ENCODE measurements around the gene NEAT1.

The NEAT1 gene

DNA sequence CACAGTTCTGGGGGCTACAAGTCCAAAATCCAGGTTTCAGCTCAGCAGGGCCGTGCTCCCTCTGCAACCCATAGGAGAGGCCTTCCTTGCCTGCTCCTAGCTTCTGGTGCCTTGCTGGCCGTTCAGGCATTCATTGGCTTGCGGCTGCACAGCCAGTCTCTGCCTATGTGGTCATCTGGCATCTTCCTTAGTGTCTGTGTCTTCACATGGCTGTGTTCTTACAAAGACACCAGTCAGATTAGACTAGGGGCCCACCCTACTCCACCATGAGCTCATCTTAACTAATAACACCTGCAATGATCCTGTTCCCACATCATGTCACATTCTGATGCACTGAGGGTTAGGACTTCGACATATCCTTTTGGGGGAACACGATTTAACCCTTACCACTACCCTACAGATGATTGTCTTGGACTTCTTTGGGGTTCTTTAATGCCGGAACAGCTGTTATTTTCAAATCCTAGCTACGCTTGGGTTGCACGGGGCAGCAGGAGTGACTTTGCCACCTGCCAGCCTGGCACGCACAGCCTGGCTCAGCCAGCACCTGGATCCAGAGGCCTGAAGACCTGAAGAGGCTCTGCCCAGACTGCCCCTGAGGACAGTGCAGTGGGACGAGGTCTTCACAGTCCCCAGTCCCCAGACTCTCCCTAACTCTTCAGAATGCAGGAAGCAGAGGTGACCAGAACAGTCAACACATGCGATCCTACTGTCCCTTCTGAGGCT lies 7.7 kb upstream of the NEAT1 start:
- Histone ChIP-seq H3K4me2 (no peak overlapping the region), H3K4me1 (ENCODE audit: low read depth, poor library complexity, severe bottlenecking) (peaks cover 31% of the 10 kb centered on the region), H3K79me2 (ENCODE audit: insufficient read depth, low read depth) (peaks cover 29% of the 10 kb centered on the region), H3K4me3 (IDR thresholded peaks at IDR 0.05; ENCODE audit: insufficient read depth, low read depth, low read length) (no peak overlapping the region), H2AFZ (ENCODE audit: low read depth) (no peak overlapping the region), H4K20me1 (ENCODE audit: insufficient read depth) (no peaks in the 10 kb centered on the region), H3K27me3 (ENCODE audit: insufficient read depth, low read depth) (no peaks in the 10 kb centered on the region), H3K36me3 (ENCODE audit: insufficient read depth) (no peaks in the 10 kb centered on the region), H3K27ac (no peak overlapping the region), H3K9ac (no peak overlapping the region; the same call in 1 of the 2 replicates)
- TF ChIP-seq CTCF (conservative IDR thresholded peaks at IDR 0.05; ENCODE audit: low read depth, low read length) = no peak

DNA sequence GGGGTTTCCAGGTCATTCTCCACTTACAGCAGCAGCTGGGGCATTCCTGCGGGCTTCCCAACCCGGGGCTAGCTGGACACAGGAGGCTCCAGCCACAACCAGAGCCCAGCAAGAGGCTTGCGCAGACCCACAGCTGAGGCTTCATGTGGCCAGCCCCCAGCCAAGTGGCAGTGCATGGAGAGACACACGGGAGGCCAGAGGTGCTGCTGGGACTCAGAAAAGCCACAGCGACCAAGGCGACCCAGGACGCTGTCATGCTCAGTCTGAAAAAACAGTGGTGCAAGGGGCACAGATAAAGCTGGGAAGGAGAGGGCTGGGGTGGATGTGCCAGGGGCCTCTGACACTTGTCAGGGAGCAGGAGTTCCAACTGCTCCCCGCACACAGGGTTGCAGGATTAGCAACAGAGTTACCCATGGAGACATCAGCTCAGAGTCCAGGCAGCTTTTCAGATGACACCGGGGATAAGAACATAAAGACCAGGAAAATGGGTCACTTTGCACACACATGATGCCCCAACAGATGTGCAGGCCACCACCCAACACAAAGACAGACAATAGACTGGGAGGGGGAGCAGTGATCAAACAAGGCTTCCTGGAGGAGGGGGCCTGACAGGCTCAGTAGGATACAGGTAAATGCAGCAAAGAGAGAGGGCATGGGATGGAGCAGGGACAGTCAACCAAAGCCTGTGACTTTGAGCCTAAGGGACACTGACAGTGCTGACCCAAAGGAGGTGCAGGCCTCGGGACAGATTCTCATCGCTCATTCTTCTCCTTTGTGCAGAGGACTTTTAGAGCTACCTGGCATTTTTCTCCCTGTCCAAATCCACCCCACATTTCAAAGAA lies 6.9 kb upstream of the NEAT1 start:
- H3K4me1 ChIP-seq (ENCODE audit: low read depth, poor library complexity, severe bottlenecking) = peaks cover 38% of the 10 kb centered on the region
- H3K79me2 ChIP-seq (ENCODE audit: insufficient read depth, low read depth) = peaks cover 36% of the 10 kb centered on the region
- no peaks in the 10 kb centered on the region for H3K36me3 ChIP-seq (ENCODE audit: insufficient read depth)
- no peak overlapping the region for H3K4me3 ChIP-seq (IDR thresholded peaks at IDR 0.05; ENCODE audit: insufficient read depth, low read depth, low read length)
- H3K9ac ChIP-seq = peak overlapping the region; percentile 99; the same call in 1 of the 2 replicates
- peak overlapping the region; percentile 100; the same call in 1 of the 2 replicates for H3K27ac ChIP-seq
- no peaks in the 10 kb centered on the region for H3K27me3 ChIP-seq (ENCODE audit: insufficient read depth, low read depth)
- 0 out of 2 replicates have a peak overlapping the region, but pooled peaks have one; percentile 32 for H2AFZ ChIP-seq (ENCODE audit: low read depth)
- no peak for TF ChIP-seq CTCF (conservative IDR thresholded peaks at IDR 0.05; ENCODE audit: low read depth, low read length)
- H4K20me1 ChIP-seq (ENCODE audit: insufficient read depth) = no peaks in the 10 kb centered on the region
- peak overlapping the region; percentile 99 for H3K4me2 ChIP-seq

GRCh38 chr11:65416341-65416824 lies 6.2 kb upstream of the NEAT1 start:
- H3K27me3 ChIP-seq (ENCODE audit: insufficient read depth, low read depth) = no peaks in the 10 kb centered on the region
- no peaks in the 10 kb centered on the region for H3K36me3 ChIP-seq (ENCODE audit: insufficient read depth)
- no peaks in the 10 kb centered on the region for H4K20me1 ChIP-seq (ENCODE audit: insufficient read depth)
- peak overlapping the region; percentile 100 for H3K27ac ChIP-seq
- peak overlapping the region; percentile 99 for H3K4me2 ChIP-seq
- H3K4me3 ChIP-seq (IDR thresholded peaks at IDR 0.05; ENCODE audit: insufficient read depth, low read depth, low read length) = peak overlapping the region; percentile 30
- H3K9ac ChIP-seq = peak overlapping the region; percentile 99; the same call in 1 of the 2 replicates
- 0 out of 2 replicates have a peak overlapping the region, but pooled peaks have one; percentile 32 for H2AFZ ChIP-seq (ENCODE audit: low read depth)
- H3K4me1 ChIP-seq (ENCODE audit: low read depth, poor library complexity, severe bottlenecking) = peaks cover 42% of the 10 kb centered on the region
- peaks cover 38% of the 10 kb centered on the region for H3K79me2 ChIP-seq (ENCODE audit: insufficient read depth, low read depth)
- peak; percentile 89 for TF ChIP-seq CTCF (conservative IDR thresholded peaks at IDR 0.05; ENCODE audit: low read depth, low read length)

- Histone ChIP-seq H3K4me3 (IDR thresholded peaks at IDR 0.05; ENCODE audit: insufficient read depth, low read depth, low read length) (peak overlapping the region; percentile 45), H3K9ac (peak overlapping the region; percentile 99), H2AFZ (ENCODE audit: low read depth) (0 out of 2 replicates have a peak overlapping the region, but pooled peaks have one; percentile 32), H3K4me2 (peak overlapping the region; percentile 99), H3K27ac (peak overlapping the region; percentile 100), H3K79me2 (ENCODE audit: insufficient read depth, low read depth) (peaks cover 43% of the 10 kb centered on the region), H3K36me3 (ENCODE audit: insufficient read depth) (no peaks in the 10 kb centered on the region), H3K4me1 (ENCODE audit: low read depth, poor library complexity, severe bottlenecking) (peaks cover 45% of the 10 kb centered on the region), H4K20me1 (ENCODE audit: insufficient read depth) (no peaks in the 10 kb centered on the region), H3K27me3 (ENCODE audit: insufficient read depth, low read depth) (no peaks in the 10 kb centered on the region)
- TF ChIP-seq CTCF (conservative IDR thresholded peaks at IDR 0.05; ENCODE audit: low read depth, low read length) = no peak
These were observed 5.5 kb upstream of the NEAT1 start for GRCh38 chr11:65416841-65417701.
